GM18502 (cell line): ENCODE data around the gene LIMS3.
"Not testable (repeated sequence)": the region's sequence is repeated elsewhere in the genome, so short reads cannot be mapped to it uniquely, and the experiment has no call there.

ENCODE experiments used
- ATAC-seq: cut with Tn5 transposase; IDR thresholded peaks from one replicate; pipeline ENCODE4 v1.9.1; 2021; ENCODE audit warnings: mild to moderate bottlenecking; ENCODE audit not compliant: unreplicated experiment, poor library complexity

Gene LIMS3

GRCh38 chr2:109921543-109922384 lies 23.3 kb downstream of the LIMS3 start:
- ATAC-seq: not testable (repeated sequence)

GRCh38 chr2:109924481-109924880 lies 26.0 kb downstream of the LIMS3 start:
- ATAC-seq: not testable (repeated sequence)

DNA sequence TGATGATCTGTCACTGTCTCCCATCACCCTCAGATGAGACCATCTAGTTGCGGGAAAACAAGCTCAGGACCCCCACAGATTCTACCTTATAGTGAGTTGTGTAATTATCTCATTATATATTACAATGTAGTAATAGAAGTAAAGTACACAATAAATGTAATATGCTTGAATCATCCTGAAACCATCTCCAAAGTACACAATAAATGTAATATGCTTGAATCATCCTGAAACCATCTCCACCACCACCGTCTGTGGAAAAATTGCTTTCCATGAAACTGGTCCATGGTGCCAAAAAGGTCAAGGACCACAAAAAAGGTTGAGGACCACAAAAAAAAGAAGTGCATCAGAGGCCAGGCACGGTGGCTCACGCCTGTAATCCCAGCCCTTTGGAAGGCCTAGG lies 29.3 kb downstream of the LIMS3 start:
- ATAC-seq: not testable (repeated sequence)

- not testable (repeated sequence) for ATAC-seq
Observed at GRCh38 chr2:109929222-109929621, 30.7 kb downstream of the LIMS3 start.

GRCh38 chr2:109936534-109936933 lies 38.0 kb downstream of the LIMS3 start:
- not testable (repeated sequence) for ATAC-seq

DNA sequence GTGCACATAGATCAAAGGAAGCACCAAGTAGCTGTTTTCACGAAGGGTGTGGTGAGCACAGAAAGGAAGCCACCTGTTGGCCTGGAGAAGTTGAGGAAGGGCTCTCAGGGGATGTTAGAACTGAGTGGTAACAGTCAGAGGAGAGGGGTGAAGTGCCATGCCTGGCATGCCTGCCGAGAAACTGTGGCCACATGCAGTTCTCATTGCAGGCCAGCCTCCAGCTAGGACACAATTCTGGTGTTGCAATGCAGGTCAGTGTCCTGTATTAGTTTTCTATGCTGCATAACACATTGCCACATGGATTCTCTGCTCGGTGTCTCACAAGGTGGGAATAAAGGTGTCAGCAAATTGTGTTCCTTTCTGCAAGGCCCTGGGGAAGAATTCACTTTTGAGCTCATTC lies 46.9 kb downstream of the LIMS3 start:
- ATAC-seq: not testable (repeated sequence)

DNA sequence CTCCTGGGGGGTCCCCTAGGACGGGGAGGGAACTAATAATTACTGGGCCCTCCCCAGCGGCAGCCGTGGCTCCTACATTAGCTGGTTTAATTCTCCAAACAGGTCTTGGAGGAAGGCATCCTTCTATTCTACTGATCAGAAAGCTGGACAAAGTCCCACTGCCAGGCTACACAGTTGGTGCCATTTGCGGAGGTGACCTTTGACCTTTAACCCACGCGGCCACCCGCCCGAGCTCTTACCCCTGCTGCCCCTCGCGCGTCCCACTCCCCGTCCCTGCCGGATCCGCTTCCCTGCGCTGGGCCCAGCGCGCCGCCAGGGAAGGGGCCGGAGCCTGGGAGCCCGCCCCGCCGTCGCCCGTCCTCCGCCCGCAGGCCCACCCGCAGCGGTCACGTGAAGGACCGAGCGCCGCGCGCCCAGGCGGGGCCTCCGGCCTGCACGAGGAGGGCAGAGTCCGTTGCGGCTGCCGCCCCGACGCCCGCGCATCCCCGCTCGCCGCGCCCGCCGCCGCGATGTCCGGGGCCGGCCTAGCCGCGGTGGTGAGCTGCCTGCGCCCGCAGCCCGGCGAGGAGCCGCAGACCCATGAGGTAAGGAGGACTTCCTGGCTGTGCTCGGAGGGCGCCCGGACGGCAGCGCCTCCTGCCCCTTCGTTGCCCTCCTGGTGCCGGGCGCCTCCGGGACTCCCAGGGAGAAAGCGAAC lies 48.9 kb downstream of the LIMS3 start:
- ATAC-seq: not testable (repeated sequence)

DNA sequence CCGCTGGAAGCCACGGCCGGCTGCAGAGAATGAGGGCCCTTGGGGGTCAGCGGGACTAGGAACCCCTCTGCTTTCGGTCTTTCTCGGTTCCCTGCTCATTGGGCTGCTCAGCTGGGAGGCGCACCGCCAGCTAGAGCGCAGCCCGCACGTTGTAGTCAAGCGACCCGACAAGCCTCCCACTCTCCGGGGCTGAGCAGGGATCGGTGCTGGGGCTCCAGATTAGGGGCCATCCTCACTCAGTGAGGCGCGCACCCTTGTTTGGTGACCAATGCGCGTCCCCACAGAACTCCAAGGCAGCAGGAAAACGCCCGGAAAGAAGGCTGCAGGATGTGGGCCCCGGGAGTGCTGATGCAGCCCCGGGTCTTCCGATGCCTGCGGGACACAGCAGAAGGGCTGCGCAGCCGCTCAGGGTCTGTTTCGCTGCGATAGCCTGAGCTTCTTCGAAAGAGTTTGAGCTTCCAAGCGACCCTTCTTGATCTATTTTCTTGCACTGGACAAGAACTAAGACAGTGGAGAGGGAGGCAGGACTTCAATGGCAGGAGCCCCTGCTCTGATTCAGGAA lies 49.6 kb downstream of the LIMS3 start:
- not testable (repeated sequence) for ATAC-seq

GRCh38 chr2:109950146-109950843 lies 51.8 kb downstream of the LIMS3 start:
- not testable (repeated sequence) for ATAC-seq

DNA sequence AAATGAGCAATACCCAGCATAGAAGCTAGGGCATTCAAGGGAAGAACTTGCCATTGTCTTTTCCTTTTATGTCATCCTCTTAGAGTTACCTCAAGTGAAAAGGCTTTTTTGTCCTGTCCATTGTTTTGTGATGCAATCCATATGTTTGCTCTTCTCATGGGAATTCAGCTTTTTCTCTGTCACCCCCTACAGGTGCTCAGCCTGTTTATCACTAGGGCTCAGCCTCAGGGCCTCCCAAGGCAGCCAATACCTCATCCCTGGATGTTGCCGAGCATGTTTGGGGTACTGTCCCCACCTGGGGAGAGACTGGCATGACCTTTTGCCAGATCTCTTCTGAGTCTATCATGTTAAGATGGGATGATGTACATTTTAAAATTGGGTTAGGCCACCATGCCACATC lies 65.5 kb downstream of the LIMS3 start:
- ATAC-seq: not testable (repeated sequence)

- ATAC-seq: not testable (repeated sequence)
Observed at GRCh38 chr2:109965482-109965881, 67.0 kb downstream of the LIMS3 start.

DNA sequence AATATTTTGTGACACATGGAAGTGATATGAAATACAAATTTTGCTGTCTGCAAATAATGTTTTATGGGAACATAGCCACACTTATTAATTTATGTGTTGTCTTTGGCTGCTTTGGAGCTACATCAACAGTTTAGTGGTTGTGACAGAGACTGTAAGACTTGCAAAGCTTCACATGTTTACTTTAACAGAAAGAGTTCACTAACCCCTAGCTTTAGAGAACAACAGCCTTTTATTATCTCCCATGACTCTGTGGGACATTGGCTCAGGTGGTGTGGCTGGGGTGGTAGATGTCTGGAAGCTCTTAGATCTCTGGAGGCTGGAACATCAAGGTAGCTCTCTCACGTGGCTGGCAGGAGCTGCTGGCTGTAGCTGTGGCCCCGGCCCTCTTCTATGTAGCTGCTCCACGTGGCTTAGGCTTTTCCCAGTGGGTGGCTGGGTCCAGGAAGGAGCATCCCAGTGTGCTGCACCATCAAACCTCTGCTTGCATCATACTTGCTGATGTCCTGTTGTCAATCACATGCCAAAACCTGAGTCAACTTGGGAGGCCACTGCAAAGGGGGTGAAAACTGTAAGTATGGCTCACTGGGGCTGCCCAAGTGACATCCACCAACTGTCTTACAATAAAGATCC lies 67.7 kb downstream of the LIMS3 start:
- ATAC-seq: not testable (repeated sequence)

DNA sequence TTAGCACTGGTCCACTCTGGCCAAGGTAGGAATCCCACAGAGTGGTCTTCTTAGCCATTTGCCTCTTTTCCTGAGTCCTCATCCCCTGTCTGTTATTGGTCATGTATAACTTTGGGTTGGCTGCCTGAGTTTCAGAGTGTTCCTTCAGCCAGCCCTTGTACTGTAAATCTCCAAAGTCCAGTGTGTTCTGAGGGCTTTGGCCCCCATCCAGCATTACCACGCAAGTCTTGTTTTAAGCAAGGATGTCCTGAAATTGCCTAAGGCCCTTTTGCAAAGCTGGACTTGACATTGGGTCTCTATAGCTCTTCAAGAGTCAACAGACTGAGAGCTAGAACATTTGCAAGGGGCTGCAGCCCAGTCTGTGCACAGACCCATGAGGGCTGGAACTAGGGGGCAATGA lies 68.4 kb downstream of the LIMS3 start:
- not testable (repeated sequence) for ATAC-seq

DNA sequence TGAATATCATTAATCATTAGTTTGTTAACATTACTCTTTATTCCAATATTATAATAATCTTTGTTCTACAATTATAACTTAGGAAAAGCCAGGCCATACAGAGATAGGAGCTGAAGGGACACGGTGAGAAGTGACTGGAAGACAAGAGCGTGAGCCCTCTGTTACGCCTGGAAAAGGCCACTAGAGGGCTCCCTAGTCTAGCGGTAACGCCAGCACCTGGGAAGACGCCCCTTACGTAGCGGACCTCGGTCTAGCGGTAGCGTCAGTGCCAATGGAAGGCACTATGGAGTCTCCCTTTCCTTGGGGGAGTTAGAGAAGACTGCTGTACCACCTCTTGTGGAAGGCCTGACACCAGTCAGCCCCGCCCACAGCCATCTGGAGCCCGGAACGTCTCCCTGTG lies 71.4 kb downstream of the LIMS3 start:
- ATAC-seq: peak; percentile 64

DNA sequence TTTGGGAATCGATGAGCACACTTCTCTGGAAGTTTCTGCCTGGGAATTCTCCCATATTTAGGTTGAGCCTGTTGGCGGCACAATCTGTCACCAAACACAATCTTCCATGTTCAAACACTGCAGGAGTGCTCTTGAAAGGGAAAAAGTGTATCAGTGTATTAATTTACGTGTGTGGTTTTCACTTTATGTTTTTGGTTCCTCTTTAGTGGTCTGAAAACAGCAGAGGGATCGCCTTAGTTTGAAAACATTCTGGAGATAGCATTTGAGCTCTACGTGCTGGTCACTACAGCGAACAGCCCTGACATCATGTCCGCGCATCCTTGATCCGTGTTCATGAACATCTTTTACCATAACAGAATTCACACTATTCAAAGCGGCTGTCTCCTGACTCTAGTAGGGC lies 73.2 kb downstream of the LIMS3 start:
- not testable (repeated sequence) for ATAC-seq
